RWPE2 (cell line): ENCODE results near the gene CCDC85C.

Source experiments
- ATAC-seq: fragments of 200-7000 bp; cut with Tn5 transposase; 3 replicates; pipeline ENCODE4 v1.9.1; 2021; ENCODE audit warnings: low read depth
- DNase-seq: peaks from one replicate; pipeline ENCODE4 v3.0.0-alpha.2; 2020; ENCODE audit warnings: low spot score
- H3K27ac ChIP-seq: fragments of 450-650 bp; 2 replicates; pipeline ENCODE4 v1.5.1; 2017; ENCODE audit warnings: mild to moderate bottlenecking; ENCODE audit not compliant: poor library complexity, severe bottlenecking
- H3K27me3 ChIP-seq: fragments of 250-450 bp; sonication (Bioruptor Pico); 2 replicates; pipeline ENCODE4 v1.5.1; 2021; ENCODE audit warnings: mild to moderate bottlenecking, moderate library complexity; ENCODE audit not compliant: insufficient read depth, poor library complexity, severe bottlenecking
- H3K36me3 ChIP-seq: fragments of 250-450 bp; sonication (Bioruptor Pico); 2 replicates; pipeline ENCODE4 v1.5.1; 2020; ENCODE audit warnings: low read depth, mild to moderate bottlenecking, moderate library complexity
- H3K4me1 ChIP-seq: fragments of 250-450 bp; sonication (Bioruptor Pico); 2 replicates; pipeline ENCODE4 v1.5.1; 2021; ENCODE audit warnings: mild to moderate bottlenecking, moderate library complexity; ENCODE audit not compliant: insufficient read depth, poor library complexity, severe bottlenecking
- H3K4me3 ChIP-seq: fragments of 250-450 bp; sonication (Bioruptor Pico); 2 replicates; pipeline ENCODE4 v1.5.1; 2021; ENCODE audit warnings: mild to moderate bottlenecking, moderate library complexity; ENCODE audit not compliant: severe bottlenecking
- H3K9me3 ChIP-seq: fragments of 250-450 bp; sonication (Bioruptor Pico); 2 replicates; pipeline ENCODE4 v1.5.1; 2021; ENCODE audit warnings: mild to moderate bottlenecking, moderate library complexity; ENCODE audit not compliant: severe bottlenecking
- TF ChIP-seq, protein P1 (sequence below): fragments of 450-650 bp; IDR thresholded peaks from one replicate; pipeline ENCODE4 v1.5.1; 2017; ENCODE audit warnings: mild to moderate bottlenecking, moderate library complexity; ENCODE audit not compliant: poor library complexity, severe bottlenecking

Gene CCDC85C

DNA sequence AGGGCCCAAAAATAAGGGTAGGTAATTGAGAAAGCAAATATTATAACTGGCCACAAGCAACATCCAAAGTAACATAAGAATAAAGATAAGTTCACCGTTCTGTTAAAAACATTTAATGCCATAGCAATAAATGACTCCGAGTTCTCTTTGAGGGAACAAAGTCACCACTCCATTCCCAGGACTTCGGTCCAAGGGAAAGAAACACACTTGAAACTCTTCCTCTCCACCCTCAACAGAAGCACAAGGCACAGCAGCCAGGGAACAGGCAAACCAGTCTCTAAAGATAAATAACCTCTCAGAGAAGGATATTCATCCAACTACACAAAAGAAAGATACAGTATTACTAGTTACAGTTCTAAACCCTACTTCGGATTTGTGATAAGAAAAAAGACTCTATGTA, 125.9 kb downstream of the CCDC85C start:
- ATAC-seq, result no peak
- peaks cover 4% of the 10 kb centered on the region; the same call in 1 of the 2 replicates for H3K36me3 ChIP-seq
- no peak for DNase-seq
- H3K4me1 ChIP-seq, result peaks cover 37% of the 10 kb centered on the region
- TF ChIP-seq, protein P1, sequence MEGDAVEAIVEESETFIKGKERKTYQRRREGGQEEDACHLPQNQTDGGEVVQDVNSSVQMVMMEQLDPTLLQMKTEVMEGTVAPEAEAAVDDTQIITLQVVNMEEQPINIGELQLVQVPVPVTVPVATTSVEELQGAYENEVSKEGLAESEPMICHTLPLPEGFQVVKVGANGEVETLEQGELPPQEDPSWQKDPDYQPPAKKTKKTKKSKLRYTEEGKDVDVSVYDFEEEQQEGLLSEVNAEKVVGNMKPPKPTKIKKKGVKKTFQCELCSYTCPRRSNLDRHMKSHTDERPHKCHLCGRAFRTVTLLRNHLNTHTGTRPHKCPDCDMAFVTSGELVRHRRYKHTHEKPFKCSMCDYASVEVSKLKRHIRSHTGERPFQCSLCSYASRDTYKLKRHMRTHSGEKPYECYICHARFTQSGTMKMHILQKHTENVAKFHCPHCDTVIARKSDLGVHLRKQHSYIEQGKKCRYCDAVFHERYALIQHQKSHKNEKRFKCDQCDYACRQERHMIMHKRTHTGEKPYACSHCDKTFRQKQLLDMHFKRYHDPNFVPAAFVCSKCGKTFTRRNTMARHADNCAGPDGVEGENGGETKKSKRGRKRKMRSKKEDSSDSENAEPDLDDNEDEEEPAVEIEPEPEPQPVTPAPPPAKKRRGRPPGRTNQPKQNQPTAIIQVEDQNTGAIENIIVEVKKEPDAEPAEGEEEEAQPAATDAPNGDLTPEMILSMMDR, result no peak
- no peaks in the 10 kb centered on the region for H3K27me3 ChIP-seq
- no peaks in the 10 kb centered on the region for H3K9me3 ChIP-seq
- H3K4me3 ChIP-seq, result no peak overlapping the region
- no peak overlapping the region for H3K27ac ChIP-seq

DNA sequence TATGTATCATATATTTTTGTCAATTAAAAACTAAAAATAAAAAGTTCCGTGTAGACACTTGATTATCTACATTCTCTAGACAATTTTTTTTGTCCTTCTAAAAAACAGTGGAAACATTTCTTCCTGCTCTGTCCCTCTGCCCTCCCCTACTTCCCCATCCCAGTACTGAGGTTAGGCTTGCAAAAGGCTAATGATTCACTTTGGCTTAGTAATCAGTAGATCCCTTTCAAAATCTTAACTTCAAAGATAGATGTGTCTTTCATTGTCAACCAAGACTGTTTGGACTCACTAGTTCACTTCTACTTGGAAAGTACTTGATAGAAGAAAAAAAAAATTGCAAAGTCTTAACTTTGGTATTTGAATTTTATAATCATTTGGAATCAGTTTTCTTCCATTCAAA, 127.1 kb downstream of the CCDC85C start:
- H3K4me1 ChIP-seq, result peaks cover 30% of the 10 kb centered on the region
- H3K27ac ChIP-seq, result no peak overlapping the region
- H3K9me3 ChIP-seq, result no peaks in the 10 kb centered on the region
- TF ChIP-seq, protein P1, result no peak
- no peak for ATAC-seq
- DNase-seq, result no peak
- no peaks in the 10 kb centered on the region for H3K27me3 ChIP-seq
- H3K4me3 ChIP-seq, result no peak overlapping the region
- peaks cover 4% of the 10 kb centered on the region; the same call in 1 of the 2 replicates for H3K36me3 ChIP-seq

DNA sequence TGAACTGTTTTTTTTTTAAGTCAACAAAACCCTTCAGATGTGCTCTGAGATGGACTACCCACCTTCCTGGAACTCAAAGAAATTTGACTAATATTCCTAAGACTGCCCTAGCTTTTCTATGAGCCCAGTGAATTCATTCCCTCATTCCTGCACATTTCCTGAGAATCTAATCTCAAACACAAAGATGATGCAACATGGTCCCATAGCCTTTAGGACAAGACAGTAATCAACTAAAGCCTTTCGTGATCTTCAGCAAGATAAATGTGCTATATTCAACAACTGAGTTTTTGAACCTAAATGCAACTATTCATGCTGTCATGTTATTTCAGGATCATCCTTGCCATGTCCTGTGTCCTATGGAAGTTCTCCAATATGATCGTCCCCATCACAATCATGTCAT, 128.3 kb downstream of the CCDC85C start:
- H3K27me3 ChIP-seq, result no peaks in the 10 kb centered on the region
- TF ChIP-seq, protein P1, result no peak
- no peaks in the 10 kb centered on the region for H3K9me3 ChIP-seq
- DNase-seq, result no peak
- no peak overlapping the region for H3K27ac ChIP-seq
- no peak overlapping the region for H3K4me3 ChIP-seq
- H3K4me1 ChIP-seq, result peaks cover 30% of the 10 kb centered on the region
- no peak for ATAC-seq
- H3K36me3 ChIP-seq, result peaks cover 4% of the 10 kb centered on the region; the same call in 1 of the 2 replicates

DNA sequence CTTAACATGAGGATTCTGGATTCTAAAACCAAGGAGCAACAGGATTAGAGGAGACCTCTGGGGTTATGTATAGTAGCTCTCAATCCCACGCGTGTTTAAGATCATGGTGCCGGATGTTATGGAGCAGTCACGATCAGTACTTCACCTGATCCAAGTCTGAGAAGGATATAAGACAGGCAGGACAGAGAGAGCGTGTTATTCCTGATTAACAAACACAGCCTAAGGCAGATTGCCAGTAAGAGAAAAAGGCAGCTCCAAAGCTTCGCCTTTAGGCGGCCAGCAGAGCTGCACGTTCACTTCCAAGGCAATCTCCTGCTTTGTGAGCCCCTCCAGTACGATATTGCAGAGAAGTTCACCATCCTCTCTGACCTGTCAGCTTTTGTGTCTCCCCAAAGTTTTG, 128.8 kb downstream of the CCDC85C start:
- H3K4me1 ChIP-seq, result peaks cover 30% of the 10 kb centered on the region
- no peak overlapping the region for H3K27ac ChIP-seq
- no peak for DNase-seq
- ATAC-seq, result no peak
- H3K9me3 ChIP-seq, result no peaks in the 10 kb centered on the region
- TF ChIP-seq, protein P1, result no peak
- peaks cover 4% of the 10 kb centered on the region; the same call in 1 of the 2 replicates for H3K36me3 ChIP-seq
- no peaks in the 10 kb centered on the region for H3K27me3 ChIP-seq
- no peak overlapping the region for H3K4me3 ChIP-seq

DNA sequence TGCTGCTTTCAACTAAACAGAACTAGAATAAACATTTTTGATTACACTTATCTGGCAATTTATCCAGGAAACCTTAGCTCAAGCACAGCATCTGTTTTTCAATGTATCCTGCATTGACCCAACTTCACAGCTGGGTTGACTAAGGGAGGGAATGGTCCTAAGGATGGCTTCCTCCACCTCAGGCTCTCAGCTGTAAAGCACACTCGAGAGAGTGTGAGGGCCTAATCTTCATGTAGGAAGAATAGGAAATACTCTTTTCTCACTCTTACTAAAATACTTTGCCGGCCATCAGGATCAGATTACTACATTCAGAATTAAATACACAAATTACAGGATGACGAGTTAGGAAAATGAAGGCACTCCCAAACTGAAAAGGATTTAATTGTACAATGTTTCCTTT, 130.5 kb downstream of the CCDC85C start:
- Histone ChIP-seq H3K4me3 (no peak overlapping the region), H3K4me1 (peaks cover 25% of the 10 kb centered on the region), H3K9me3 (no peaks in the 10 kb centered on the region), H3K36me3 (peaks cover 4% of the 10 kb centered on the region; the same call in 1 of the 2 replicates), H3K27me3 (no peaks in the 10 kb centered on the region), H3K27ac (no peak overlapping the region)
- TF ChIP-seq, protein P1, result no peak
- DNase-seq (no peak), ATAC-seq (no peak)
